Omental fat pad (tissue), 4 donors: Measurements from ENCODE around the gene ETV3L. TPM values are rescaled to one million over a fixed set of nuclear protein-coding genes. Genes with fewer than 3 reads are reported as not detected.

Source experiments
- ATAC-seq: fragments of 150-250 bp; one replicate; pipeline ENCODE4 v1.9.1; 2016; ENCODE audit warnings: mild to moderate bottlenecking, moderate library complexity; ENCODE audit not compliant: low FRiP score
- DNase-seq: peaks from one replicate; pipeline ENCODE4 v3.0.0-alpha.2; 2019; ENCODE audit warnings: low spot score
- CTCF ChIP-seq, 3 donors: fragments of 450-650 bp; IDR thresholded peaks; one replicate each; pipeline ENCODE4 v1.5.1; 2016 to 2017; ENCODE audit warnings: antibody characterized with exemption in 3 of 3, mild to moderate bottlenecking in 3 of 3, moderate library complexity in 2 of 3
- total RNA-seq, 4 donors: library from RNA; depleted of rRNA; stranded (reverse); fragments of >200 nt; gene quantifications; one replicate each; pipeline ENCODE4 v1.1.0, GENCODE V29; 2016

ETV3L gene
- not detected for total RNA-seq

GRCh38 chr1:157099633-157100009 lies at the start of gene ETV3L:
Gene ETV3L (minus strand): TSS chr1:157099808. CDS start chr1:157099523, 285 bp downstream.
- no peak for ATAC-seq

GRCh38 chr1:157147906-157148700 lies 48.5 kb upstream of the ETV3L start:
- ATAC-seq = no peak

More at GRCh38 chr1:157099633-157100009, at the start of gene ETV3L:
- TF ChIP-seq CTCF (IDR thresholded peaks at IDR 0.05) = no peak
- no peak for DNase-seq

GRCh38 chr1:157147037-157147436 lies 47.4 kb upstream of the ETV3L start:
- no peak for TF ChIP-seq CTCF (IDR thresholded peaks at IDR 0.05)
- ATAC-seq (no peak), DNase-seq (no peak)

More at GRCh38 chr1:157147906-157148700, 48.5 kb upstream of the ETV3L start:
- no peak for DNase-seq
- no peak for TF ChIP-seq CTCF (IDR thresholded peaks at IDR 0.05)

- TF ChIP-seq CTCF (IDR thresholded peaks at IDR 0.05) = no peak
- DNase-seq (no peak), ATAC-seq (no peak)
Observed at GRCh38 chr1:157146244-157146643, 46.6 kb upstream of the ETV3L start.

GRCh38 chr1:157145076-157145475 lies 45.5 kb upstream of the ETV3L start:
- ATAC-seq = no peak

GRCh38 chr1:157144509-157144908 lies 44.9 kb upstream of the ETV3L start:
- ATAC-seq (no peak), DNase-seq (no peak)
- TF ChIP-seq CTCF (IDR thresholded peaks at IDR 0.05) = no peak

More at GRCh38 chr1:157145076-157145475, 45.5 kb upstream of the ETV3L start:
- DNase-seq = no peak
- TF ChIP-seq CTCF (IDR thresholded peaks at IDR 0.05) = no peak
